Measurements from ENCODE around the gene SLC30A2. TPM values are rescaled to one million over a fixed set of nuclear protein-coding genes. Genes with fewer than 3 reads are reported as not detected.

The SLC30A2 gene
- polyA plus RNA-seq, 2 of the 4 experiments (the other 2 are of a cell fraction), result not detected

DNA sequence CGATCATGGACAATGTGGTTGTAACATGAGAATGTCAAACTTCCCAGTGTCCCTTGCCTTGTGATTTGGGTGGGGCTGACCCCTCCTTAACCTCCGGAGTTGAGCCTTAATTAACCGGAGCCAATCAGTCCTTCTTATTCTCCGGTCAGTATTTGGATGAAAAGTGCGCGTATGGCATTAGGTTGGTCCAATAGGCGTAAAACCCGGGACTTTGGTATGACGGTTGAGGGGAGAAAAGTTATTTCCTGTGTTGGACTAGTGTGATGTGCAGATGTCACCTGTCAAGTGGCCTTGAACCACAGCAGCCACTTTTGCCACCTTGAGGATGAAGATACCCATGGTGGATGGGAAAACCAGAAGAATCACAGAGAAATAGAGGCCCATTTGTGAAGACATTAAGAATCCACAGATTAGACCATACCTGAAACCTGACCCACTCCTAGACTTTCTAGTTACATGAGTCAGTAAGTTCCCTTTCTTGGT, 53.2 kb downstream of the SLC30A2 start:
- Histone ChIP-seq H3K27ac (no peak overlapping the region), H3K4me1 (peaks cover 6% of the 10 kb centered on the region), H3K4me3 (no peak overlapping the region), H3K4me2 (no peak overlapping the region), H3K9me3 (no peaks in the 10 kb centered on the region)
- POLR2A ChIA-PET, result no interaction called here
- no peak for FAIRE-seq
- CTCF ChIA-PET, result interaction anchor here (3.4 kb wide), 1 partner anchor 97 kb away, joined by 31 read pairs; no protein-coding TSS in a partner anchor
- 96% methylated on average over 9 of the region's 9 CpGs for WGBS (ENCODE audit: missing lambda C conversion rate)
- no peak for DNase-seq (ENCODE audit: low read depth in 1 of 2, low spot score in 1 of 2)
- no peak for TF ChIP-seq POLR2AphosphoS2 (conservative IDR thresholded peaks at IDR 0.05; ENCODE audit: low read length)
- TF ChIP-seq RARB (CRISPR knock-in tag; IDR thresholded peaks at IDR 0.05), result no peak
- no peak for TF ChIP-seq PHF8 (IDR thresholded peaks at IDR 0.05; ENCODE audit: borderline replicate concordance, low read depth)
- ATAC-seq, result no peak

DNA sequence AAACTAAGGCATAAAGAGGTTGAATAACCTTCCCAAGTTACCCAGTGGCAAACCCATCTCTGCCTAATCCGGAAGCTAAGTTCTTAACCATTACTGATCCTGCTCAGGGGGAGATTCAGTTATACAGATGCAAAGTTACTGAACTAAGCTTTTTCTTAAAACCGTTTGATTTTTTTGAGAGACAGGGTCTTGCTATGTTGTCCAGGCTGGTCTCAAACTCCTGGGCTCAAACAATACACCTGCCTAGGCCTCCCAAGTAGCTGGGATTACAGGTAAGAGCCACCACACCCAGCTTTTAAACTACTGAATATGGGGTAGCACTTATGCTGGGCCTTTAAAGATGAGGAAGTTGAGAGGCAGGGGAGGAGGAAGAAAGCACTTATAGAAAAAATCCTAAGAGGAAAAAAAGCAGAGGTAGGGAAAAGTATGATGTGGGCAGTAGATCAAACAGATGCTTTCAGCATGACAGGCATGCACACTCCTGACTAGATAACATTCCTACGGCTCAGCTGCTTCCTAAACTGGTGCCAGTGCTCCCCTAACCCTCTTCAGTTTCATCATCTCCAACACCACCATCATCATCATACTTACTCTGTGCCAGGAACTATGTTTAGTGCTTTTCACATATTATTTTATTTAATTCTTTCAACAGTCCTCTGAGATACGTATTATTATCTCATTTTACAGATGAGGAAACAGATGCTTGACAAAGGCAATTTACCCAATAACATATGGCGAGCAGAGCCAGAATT, 53.8 kb downstream of the SLC30A2 start:
- CTCF ChIA-PET, result interaction anchor here (1.1 to 4.8 kb wide), 2 partner anchors 44 to 97 kb away, joined by 3 to 18 read pairs; no protein-coding TSS in a partner anchor
- POLR2A ChIA-PET, result no interaction called here
- Histone ChIP-seq H3K27ac (no peak overlapping the region), H3K4me3 (no peak overlapping the region), H3K4me2 (no peak overlapping the region), H3K4me1 (peaks cover 6% of the 10 kb centered on the region), H3K9me3 (no peaks in the 10 kb centered on the region)
- ATAC-seq, result no peak
- no peak for FAIRE-seq
- no peak for DNase-seq (ENCODE audit: low read depth in 1 of 2, low spot score in 1 of 2)
- TF ChIP-seq RFX5 (IDR thresholded peaks at IDR 0.05) (no peak), RCOR1 (IDR thresholded peaks at IDR 0.05; ENCODE audit: low read depth, low read length) (no peak), MAZ (IDR thresholded peaks at IDR 0.05; ENCODE audit: borderline replicate concordance, low read depth, low read length) (no peak), FOSL2 (IDR thresholded peaks at IDR 0.05) (no peak), FOSL2 (CRISPR knock-in tag; IDR thresholded peaks at IDR 0.05) (no peak)
- WGBS (ENCODE audit: missing lambda C conversion rate), result 82% methylated on average over 5 of the region's 5 CpGs

DNA sequence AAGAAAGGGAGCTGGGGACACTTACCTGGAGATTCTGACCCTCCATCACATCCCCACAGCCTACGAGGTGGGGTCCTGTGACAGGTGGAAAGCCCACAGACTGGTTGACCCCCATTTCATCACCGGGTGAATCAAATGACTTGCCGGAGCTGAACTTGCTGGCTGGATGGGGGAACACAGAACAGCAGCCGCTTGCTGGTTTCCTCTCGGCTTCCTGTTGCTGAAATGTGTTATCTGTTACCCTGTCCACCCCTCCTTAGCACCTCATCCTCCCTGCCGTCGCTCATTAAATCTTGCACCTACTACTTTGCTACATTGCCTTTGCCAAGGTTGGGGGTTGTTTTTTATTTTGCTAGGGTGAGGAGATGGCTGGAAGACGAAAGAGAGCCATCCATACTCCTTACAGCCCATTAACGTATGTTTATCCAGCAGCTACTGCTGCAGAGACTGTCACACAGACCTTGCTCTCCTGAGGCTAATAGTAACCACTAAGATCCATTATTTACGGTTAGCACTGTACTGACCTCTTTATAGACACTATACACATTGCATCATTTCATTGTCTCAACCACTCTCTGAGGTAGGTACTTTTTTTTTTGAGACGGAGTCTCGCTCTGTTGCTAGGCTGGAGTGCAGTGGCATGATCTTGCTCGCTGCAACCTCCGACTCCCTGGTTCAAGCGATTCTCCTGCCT, 55.1 kb downstream of the SLC30A2 start:
- CTCF ChIA-PET, result interaction anchor here (1.1 to 4.8 kb wide), 2 partner anchors 45 to 96 kb away, joined by 3 to 18 read pairs; no protein-coding TSS in a partner anchor
- H3K27ac ChIP-seq, result no peak overlapping the region
- H3K4me2 ChIP-seq, result no peak overlapping the region
- WGBS (ENCODE audit: missing lambda C conversion rate), result 93% methylated on average over 14 of the region's 15 CpGs
- no peak for TF ChIP-seq RNF2 (IDR thresholded peaks at IDR 0.05; ENCODE audit: borderline replicate concordance, low read depth)
- no peak for TF ChIP-seq EP300 (IDR thresholded peaks at IDR 0.05)
- TF ChIP-seq, protein P1, sequence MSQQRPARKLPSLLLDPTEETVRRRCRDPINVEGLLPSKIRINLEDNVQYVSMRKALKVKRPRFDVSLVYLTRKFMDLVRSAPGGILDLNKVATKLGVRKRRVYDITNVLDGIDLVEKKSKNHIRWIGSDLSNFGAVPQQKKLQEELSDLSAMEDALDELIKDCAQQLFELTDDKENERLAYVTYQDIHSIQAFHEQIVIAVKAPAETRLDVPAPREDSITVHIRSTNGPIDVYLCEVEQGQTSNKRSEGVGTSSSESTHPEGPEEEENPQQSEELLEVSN (IDR thresholded peaks at IDR 0.05; ENCODE audit: borderline replicate concordance, low read depth), result no peak
- TF ChIP-seq PBX3 (IDR thresholded peaks at IDR 0.05), result no peak
- no peak for TF ChIP-seq CHD4 (IDR thresholded peaks at IDR 0.05; ENCODE audit: borderline replicate concordance)
- H3K4me1 ChIP-seq, result no peaks in the 10 kb centered on the region
- FAIRE-seq, result no peak
- ATAC-seq, result no peak
- DNase-seq (ENCODE audit: low read depth in 1 of 2, low spot score in 1 of 2), result no peak
- no peak overlapping the region for H3K4me3 ChIP-seq
- H3K9me3 ChIP-seq, result no peaks in the 10 kb centered on the region
- POLR2A ChIA-PET, result no interaction called here

GRCh38 chr1:25990251-25990650, 55.7 kb downstream of the SLC30A2 start:
- ChIA-PET CTCF (interaction anchor here (4.8 kb wide), 1 partner anchor 95 kb away, joined by 18 read pairs; no protein-coding TSS in a partner anchor), POLR2A (no interaction called here)
- ATAC-seq (no peak), FAIRE-seq (no peak), DNase-seq (ENCODE audit: low read depth in 1 of 2, low spot score in 1 of 2) (no peak)
- TF ChIP-seq HOXA7 (CRISPR knock-in tag; IDR thresholded peaks at IDR 0.05), result no peak
- no peak for TF ChIP-seq ZSCAN20 (CRISPR knock-in tag; IDR thresholded peaks at IDR 0.05)
- no peak for TF ChIP-seq JUN (IDR thresholded peaks at IDR 0.05)
- no peak for TF ChIP-seq ESRRA (IDR thresholded peaks at IDR 0.05; ENCODE audit: borderline replicate concordance, low read length)
- no peak for TF ChIP-seq SMC3 (IDR thresholded peaks at IDR 0.05)
- TF ChIP-seq, protein P1 (IDR thresholded peaks at IDR 0.05; ENCODE audit: borderline replicate concordance, low read depth), result no peak
- no peak for TF ChIP-seq MYC (IDR thresholded peaks at IDR 0.05; ENCODE audit: borderline replicate concordance, low read length)
- TF ChIP-seq ZFP36 (IDR thresholded peaks at IDR 0.05; ENCODE audit: borderline replicate concordance, partially characterized antibody), result no peak
- TF ChIP-seq FOSB (CRISPR knock-in tag; IDR thresholded peaks at IDR 0.05), result no peak
- no peak for TF ChIP-seq MAX (IDR thresholded peaks at IDR 0.05)
- Histone ChIP-seq H3K4me3 (no peak overlapping the region), H3K27ac (no peak overlapping the region), H3K9me3 (no peaks in the 10 kb centered on the region), H3K4me2 (no peak overlapping the region), H3K4me1 (no peaks in the 10 kb centered on the region)
- 89% methylated on average over 6 of the region's 6 CpGs for WGBS (ENCODE audit: missing lambda C conversion rate)
